GM20431 (cell line): ENCODE measurements around the gene SCN3A.

ENCODE experiments used
- in situ Hi-C: fragments of 300-500 bp; cut with MseI, MboI; formaldehyde crosslinking; loops from one replicate; pipeline ENCODE4 v1.15.0; 2020; ENCODE audit warnings: low sequenced_read_pairs; ENCODE audit not compliant: unreplicated experiment

The SCN3A gene

GRCh38 chr2:165203689-165204559 lies at the start of gene SCN3A:
Gene SCN3A (minus strand): TSS chr2:165204050. CDS start chr2:165176394, 27,656 bp downstream.
- in situ Hi-C loops, result loop anchor here (10.0 kb wide), 1 partner anchor 189 kb away; no protein-coding TSS in a partner anchor

DNA sequence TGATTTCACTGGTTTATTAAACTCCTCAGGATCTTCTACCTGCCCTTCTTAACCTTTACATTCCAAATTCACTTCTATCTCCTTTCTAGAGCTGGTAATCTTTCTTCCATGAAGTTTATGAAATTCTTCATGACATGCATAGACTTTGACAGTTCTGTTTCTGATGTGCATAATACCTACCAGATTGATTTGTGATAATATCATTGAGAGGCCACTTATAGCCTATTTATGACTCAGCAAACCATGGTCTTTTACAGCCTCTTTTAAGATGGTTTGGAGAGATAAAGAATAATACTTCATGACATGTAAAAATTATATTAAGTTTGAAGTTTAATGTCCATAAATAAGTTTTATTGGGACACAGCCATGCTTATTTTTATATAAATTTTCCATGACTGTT lies 49.3 kb upstream of the SCN3A start:
- in situ Hi-C loops, result no loop called here

GRCh38 chr2:165251366-165251765 lies 47.5 kb upstream of the SCN3A start:
- in situ Hi-C loops, result no loop called here

GRCh38 chr2:165248238-165248637 lies 44.4 kb upstream of the SCN3A start:
- in situ Hi-C loops, result no loop called here

- in situ Hi-C loops, result no loop called here
Measured at GRCh38 chr2:165245081-165245793, 41.4 kb upstream of the SCN3A start.

DNA sequence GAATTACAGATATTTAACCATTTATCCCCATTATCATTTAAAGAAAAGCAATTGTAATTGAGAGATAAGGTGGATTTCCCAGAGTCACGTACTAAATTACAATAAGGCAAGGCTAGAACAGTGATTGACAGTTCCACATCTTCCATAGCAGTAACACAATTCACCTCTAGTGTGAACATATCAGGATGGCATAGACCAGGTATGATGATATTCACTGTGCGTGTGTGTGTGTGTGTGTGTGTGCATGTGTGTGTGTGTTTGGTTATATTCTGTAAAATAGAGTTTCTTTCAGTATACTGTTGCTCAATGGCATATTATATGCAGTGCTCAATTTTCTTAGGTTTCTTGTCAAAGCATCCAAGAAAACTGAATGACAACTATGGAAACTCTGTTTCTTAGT lies 37.1 kb upstream of the SCN3A start:
- in situ Hi-C loops, result no loop called here

GRCh38 chr2:165239856-165240515 lies 36.1 kb upstream of the SCN3A start:
- in situ Hi-C loops, result no loop called here

DNA sequence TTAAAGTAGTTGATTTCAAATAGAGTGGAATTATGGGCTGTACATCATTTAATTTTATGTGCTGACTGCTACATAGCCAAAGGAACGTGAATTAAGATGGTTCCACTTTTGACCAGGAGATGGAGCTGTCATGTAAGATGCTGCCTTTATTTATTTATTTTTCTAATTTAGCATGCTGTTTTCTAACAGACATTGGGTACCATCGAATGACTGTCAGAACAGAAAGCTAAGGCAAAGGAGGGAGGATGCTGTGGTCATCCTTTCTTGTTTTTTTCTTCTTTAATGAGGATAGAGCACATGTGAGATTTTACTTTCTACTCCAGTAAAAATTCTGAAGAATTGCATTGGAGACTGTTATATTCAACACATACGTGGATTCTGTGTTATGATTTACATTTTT lies 35.4 kb upstream of the SCN3A start, which contains the start of gene SCN2A:
Gene SCN2A (plus strand): TSS at position 185 of the 400 bp plus-strand sequence. CDS start 56,410 bp downstream, outside the sequence.
- in situ Hi-C loops, result no loop called here

GRCh38 chr2:165238295-165238694 lies 34.4 kb upstream of the SCN3A start:
- in situ Hi-C loops, result no loop called here

GRCh38 chr2:165237056-165237455 lies 33.2 kb upstream of the SCN3A start:
- in situ Hi-C loops, result no loop called here

- in situ Hi-C loops, result no loop called here
Measured at GRCh38 chr2:165227571-165227970, 23.7 kb upstream of the SCN3A start.

DNA sequence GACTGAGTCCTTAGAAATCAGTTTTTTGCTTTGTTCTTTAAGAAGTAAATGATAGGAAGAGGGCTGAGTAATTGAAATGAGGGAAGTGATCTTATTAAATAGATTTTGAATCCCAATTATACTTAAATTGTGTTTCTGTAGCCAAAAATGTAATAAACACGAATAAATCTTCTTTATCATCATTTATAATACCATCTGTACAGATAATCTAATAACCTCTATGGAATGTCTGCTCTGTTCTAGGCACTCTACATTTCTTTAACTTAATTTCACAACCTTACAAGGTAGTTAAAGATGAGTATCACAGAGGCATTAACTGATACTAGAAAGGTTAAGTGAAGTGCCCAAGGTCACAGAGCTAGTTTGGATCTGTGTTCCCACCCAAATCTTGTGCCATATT lies 21.1 kb upstream of the SCN3A start:
- in situ Hi-C loops, result no loop called here

- in situ Hi-C loops, result no loop called here
Measured at GRCh38 chr2:165219481-165219880, 15.6 kb upstream of the SCN3A start.

DNA sequence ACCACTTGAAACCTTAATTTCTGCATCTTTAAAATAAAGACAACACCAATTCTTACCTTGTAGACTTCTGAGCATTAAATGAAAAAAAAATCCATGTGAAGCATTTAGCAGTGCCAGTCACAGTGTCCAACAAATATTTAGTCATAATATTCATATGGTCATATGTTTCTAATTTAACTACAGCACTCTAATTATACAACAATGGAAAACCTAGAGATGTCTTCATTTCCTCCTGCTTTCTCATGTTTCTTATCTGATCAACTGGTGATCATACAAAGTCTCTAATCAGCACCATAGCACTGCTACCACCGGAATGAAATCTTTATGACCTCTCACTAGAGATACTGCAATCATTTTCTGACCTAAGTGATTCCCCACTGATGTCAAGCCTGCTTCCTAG lies 10.2 kb upstream of the SCN3A start:
- in situ Hi-C loops, result no loop called here

DNA sequence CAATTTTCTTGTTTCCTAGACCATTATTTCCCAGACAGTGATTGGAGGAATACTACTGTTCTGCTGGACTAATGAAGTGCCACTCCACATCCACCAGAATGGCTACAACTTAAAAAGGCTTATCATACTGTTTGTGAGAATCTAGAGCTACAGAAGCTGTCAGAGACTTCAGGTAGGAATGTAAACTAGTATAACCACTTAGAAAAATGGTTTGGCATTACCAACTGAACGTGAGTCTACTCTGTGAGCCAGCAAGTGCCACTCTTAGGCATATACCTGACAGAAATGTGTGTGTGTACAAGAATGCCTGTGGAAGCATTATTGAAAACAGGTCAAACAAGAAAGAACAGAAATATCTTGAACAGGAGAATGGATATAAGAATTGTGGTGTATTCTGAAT lies 4.2 kb upstream of the SCN3A start:
- in situ Hi-C loops, result loop anchor here (10.0 kb wide), 1 partner anchor 193 kb away; no protein-coding TSS in a partner anchor

GRCh38 chr2:165205865-165206264 lies 2.0 kb upstream of the SCN3A start:
- in situ Hi-C loops, result loop anchor here (10.0 kb wide), 1 partner anchor 191 kb away; no protein-coding TSS in a partner anchor

- in situ Hi-C loops, result loop anchor here (10.0 kb wide), 1 partner anchor 187 kb away; no protein-coding TSS in a partner anchor
Measured at GRCh38 chr2:165202239-165202638, 1.6 kb downstream of the SCN3A start.

- in situ Hi-C loops, result no loop called here
Measured at GRCh38 chr2:165198181-165198580, 5.7 kb downstream of the SCN3A start.

- in situ Hi-C loops, result no loop called here
Measured at GRCh38 chr2:165197346-165197745, 6.5 kb downstream of the SCN3A start.

GRCh38 chr2:165196411-165196810 lies 7.4 kb downstream of the SCN3A start:
- in situ Hi-C loops, result no loop called here
